Neural progenitor cell (in vitro differentiated cells): Measurements from ENCODE around the gene SLC38A9.

Experiments used
- EZH2 ChIP-seq: fragments of 200-600 bp; sonication (generic); IDR thresholded peaks from 2 replicates; pipeline ENCODE4 v1.6.1; 2017; ENCODE audit warnings: antibody characterized with exemption, mild to moderate bottlenecking, moderate library complexity
- EZH2phosphoT487 ChIP-seq: fragments of 200-600 bp; sonication (generic); IDR thresholded peaks from 2 replicates; pipeline ENCODE4 v1.6.1; 2017; ENCODE audit warnings: antibody characterized with exemption
- TF ChIP-seq, protein P1 (sequence below): fragments of 200-600 bp; sonication (generic); IDR thresholded peaks from 2 replicates; pipeline ENCODE4 v1.5.1; 2017; ENCODE audit warnings: antibody characterized with exemption, mild to moderate bottlenecking

DNA sequence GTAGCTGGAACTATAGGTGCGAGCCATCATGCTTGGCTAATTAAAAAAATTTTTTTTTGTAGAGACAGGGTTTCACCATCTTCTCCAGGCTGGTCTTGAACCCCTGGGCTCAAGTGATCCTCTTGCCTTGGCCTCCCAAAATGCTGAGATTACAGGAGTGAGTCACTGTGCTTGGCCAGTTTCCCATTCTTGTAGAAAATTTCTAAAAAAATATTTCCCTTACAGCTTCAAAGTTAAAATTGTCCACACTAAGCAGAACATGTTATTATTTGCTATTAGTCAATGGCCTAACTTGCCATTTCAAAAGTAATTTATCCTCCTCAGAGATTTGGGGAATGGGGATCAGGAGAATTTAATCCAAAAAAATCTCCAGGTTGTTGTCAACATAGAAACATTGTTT is 40.1 kb downstream of the SLC38A9 start:
- TF ChIP-seq, protein P1, sequence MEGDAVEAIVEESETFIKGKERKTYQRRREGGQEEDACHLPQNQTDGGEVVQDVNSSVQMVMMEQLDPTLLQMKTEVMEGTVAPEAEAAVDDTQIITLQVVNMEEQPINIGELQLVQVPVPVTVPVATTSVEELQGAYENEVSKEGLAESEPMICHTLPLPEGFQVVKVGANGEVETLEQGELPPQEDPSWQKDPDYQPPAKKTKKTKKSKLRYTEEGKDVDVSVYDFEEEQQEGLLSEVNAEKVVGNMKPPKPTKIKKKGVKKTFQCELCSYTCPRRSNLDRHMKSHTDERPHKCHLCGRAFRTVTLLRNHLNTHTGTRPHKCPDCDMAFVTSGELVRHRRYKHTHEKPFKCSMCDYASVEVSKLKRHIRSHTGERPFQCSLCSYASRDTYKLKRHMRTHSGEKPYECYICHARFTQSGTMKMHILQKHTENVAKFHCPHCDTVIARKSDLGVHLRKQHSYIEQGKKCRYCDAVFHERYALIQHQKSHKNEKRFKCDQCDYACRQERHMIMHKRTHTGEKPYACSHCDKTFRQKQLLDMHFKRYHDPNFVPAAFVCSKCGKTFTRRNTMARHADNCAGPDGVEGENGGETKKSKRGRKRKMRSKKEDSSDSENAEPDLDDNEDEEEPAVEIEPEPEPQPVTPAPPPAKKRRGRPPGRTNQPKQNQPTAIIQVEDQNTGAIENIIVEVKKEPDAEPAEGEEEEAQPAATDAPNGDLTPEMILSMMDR = no peak
- TF ChIP-seq EZH2 (no peak), EZH2phosphoT487 (no peak)
